ENCODE data around the gene MRPS6. TPM values are rescaled to one million over a fixed set of nuclear protein-coding genes. Genes with fewer than 3 reads are reported as not detected.

MRPS6 gene
- total and polyA plus RNA-seq, 9 donors = 19.1 to 104 (median 46.5) TPM

DNA sequence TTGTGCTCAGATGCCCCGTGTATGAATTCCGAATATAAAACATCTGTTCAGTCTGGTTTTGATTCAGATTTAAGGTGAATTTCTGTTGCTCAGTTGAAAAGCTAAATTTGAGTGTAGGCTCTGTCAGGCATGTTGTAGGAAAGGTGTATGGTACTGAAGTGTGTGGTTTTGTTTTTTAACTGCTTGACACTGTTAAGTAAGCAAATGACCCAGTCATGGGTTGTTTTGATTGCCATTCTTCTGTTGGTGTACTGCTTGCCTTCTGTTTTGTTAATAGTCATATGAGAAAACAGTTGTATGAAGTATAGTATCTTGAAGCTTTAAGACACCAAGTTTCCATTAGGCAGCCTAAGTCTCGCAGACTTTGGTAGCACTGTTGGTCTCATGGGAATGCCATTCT is 10.0 kb downstream of the MRPS6 start:
- H3K27me3 ChIP-seq = no peaks in the 10 kb centered on the region
- no peak for DNase-seq
- H3K36me3 ChIP-seq = no peaks in the 10 kb centered on the region
- H3K4me3 ChIP-seq = no peak overlapping the region
- no peaks in the 10 kb centered on the region for H3K9me3 ChIP-seq
- intact Hi-C loops (cut with DNase I) = no loop called here
- 73 to 81% (median 76%) methylated on average over 3 of the region's 3 CpGs for WGBS, 3 donors
- TF ChIP-seq POLR2A (IDR thresholded peaks at IDR 0.05) (no peak), EP300 (IDR thresholded peaks at IDR 0.05) (no peak), CTCF (IDR thresholded peaks at IDR 0.05) (no peak)
- peaks cover 12% of the 10 kb centered on the region for H3K4me1 ChIP-seq (ENCODE audit: insufficient read depth)
- no peak overlapping the region for H3K27ac ChIP-seq

GRCh38 chr21:34085129-34085528 is 11.8 kb downstream of the MRPS6 start:
- no peak overlapping the region for H3K4me3 ChIP-seq
- H3K27me3 ChIP-seq = no peaks in the 10 kb centered on the region
- intact Hi-C loops (cut with DNase I) = no loop called here
- no peak overlapping the region for H3K27ac ChIP-seq
- 96 to 100% (median 97%) methylated on average over 2 of the region's 2 CpGs for WGBS, 3 donors
- no peaks in the 10 kb centered on the region for H3K9me3 ChIP-seq
- no peak for TF ChIP-seq POLR2A (IDR thresholded peaks at IDR 0.05)
- TF ChIP-seq CTCF (IDR thresholded peaks at IDR 0.05) = no peak
- no peak for TF ChIP-seq EP300 (IDR thresholded peaks at IDR 0.05)
- DNase-seq = no peak
- H3K4me1 ChIP-seq (ENCODE audit: insufficient read depth) = peaks cover 7% of the 10 kb centered on the region
- no peaks in the 10 kb centered on the region for H3K36me3 ChIP-seq

DNA sequence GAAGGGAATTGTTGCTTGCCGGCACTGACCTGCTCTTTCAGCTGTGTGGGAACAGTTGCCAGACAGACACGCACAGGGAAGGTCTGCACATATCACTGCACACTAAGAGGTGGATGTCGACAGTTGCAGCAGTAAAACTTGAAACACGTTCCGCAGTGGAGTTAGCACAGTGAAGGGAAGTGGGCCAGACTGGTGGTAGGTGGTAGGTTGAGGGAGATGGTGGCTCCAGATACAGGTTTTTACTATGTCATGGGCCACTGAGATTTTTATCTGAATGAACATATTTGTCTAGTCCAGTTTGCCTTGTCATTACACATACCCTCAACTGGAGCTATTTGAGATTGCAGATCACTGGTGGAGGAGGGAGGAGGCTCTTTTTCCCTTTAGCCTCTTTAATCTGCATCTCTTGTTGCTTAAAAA is 13.5 kb downstream of the MRPS6 start:
- 90 to 95% (median 91%) methylated on average over 5 of the region's 5 CpGs for WGBS, 3 donors
- TF ChIP-seq EP300 (IDR thresholded peaks at IDR 0.05) (no peak), CTCF (IDR thresholded peaks at IDR 0.05) (no peak), POLR2A (IDR thresholded peaks at IDR 0.05) (no peak)
- DNase-seq = no peak
- no peaks in the 10 kb centered on the region for H3K9me3 ChIP-seq
- peaks cover 9% of the 10 kb centered on the region for H3K4me1 ChIP-seq (ENCODE audit: insufficient read depth)
- intact Hi-C loops (cut with DNase I) = no loop called here
- H3K27ac ChIP-seq = no peak overlapping the region
- no peaks in the 10 kb centered on the region for H3K36me3 ChIP-seq
- no peak overlapping the region for H3K4me3 ChIP-seq
- H3K27me3 ChIP-seq = no peaks in the 10 kb centered on the region

DNA sequence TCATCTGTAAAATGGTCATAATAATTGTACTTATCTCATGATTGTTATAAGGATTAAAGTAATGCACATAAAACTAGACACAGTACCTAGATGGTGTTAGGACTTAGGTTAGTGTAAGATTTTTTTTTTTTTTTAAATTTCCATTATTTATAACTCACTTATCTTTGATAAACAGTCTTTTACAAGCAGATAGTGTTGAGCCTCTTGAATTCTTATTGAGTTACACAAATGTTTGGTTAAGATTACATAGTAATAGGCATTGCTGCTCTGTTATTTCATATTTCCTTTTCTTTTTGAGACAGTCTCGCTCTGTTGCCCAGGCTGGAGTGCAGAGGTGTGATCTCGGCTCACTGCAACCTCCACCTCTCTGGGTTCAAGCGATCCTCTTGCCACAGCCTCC is 15.4 kb downstream of the MRPS6 start:
- intact Hi-C loops (cut with DNase I) = no loop called here
- DNase-seq = no peak
- no peak overlapping the region for H3K4me3 ChIP-seq
- H3K36me3 ChIP-seq = no peaks in the 10 kb centered on the region
- H3K27ac ChIP-seq = no peak overlapping the region
- H3K27me3 ChIP-seq = no peaks in the 10 kb centered on the region
- peaks cover 11% of the 10 kb centered on the region for H3K4me1 ChIP-seq (ENCODE audit: insufficient read depth)
- TF ChIP-seq POLR2A (IDR thresholded peaks at IDR 0.05) = no peak
- no peak for TF ChIP-seq CTCF (IDR thresholded peaks at IDR 0.05)
- TF ChIP-seq EP300 (IDR thresholded peaks at IDR 0.05) = no peak
- WGBS, 3 donors = 94 to 97% (median 97%) methylated on average over 3 of the region's 3 CpGs
- no peaks in the 10 kb centered on the region for H3K9me3 ChIP-seq

DNA sequence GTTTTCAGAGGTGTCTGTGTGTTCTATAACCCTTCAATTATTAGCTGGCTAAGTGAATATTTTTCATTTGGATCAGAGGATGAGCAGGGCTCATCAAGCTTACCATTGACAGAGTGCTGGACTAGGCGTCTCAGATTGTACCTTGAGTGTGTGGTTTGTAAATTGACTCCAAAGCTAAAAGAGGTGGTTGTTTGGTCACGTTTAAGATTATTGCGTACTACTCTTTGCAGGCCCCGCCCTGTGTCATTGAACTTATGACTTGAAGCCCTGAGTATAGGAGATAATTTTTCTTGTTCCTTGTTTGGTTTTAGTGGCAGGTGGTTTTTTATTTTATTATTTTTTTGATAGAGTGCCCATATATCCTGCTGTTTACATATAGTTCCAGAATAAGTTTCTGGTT is 17.7 kb downstream of the MRPS6 start:
- no peaks in the 10 kb centered on the region for H3K36me3 ChIP-seq
- DNase-seq = no peak
- TF ChIP-seq POLR2A (IDR thresholded peaks at IDR 0.05) (no peak), CTCF (IDR thresholded peaks at IDR 0.05) (no peak), EP300 (IDR thresholded peaks at IDR 0.05) (no peak)
- 85 to 90% (median 87%) methylated on average over 3 to 4 of the region's 4 CpGs for WGBS, 3 donors
- intact Hi-C loops (cut with DNase I) = no loop called here
- H3K27ac ChIP-seq = no peak overlapping the region
- no peak overlapping the region for H3K4me3 ChIP-seq
- H3K27me3 ChIP-seq = no peaks in the 10 kb centered on the region
- no peaks in the 10 kb centered on the region for H3K9me3 ChIP-seq
- H3K4me1 ChIP-seq (ENCODE audit: insufficient read depth) = peaks cover 11% of the 10 kb centered on the region
